Measurements from ENCODE around the gene SORCS2.

DNA sequence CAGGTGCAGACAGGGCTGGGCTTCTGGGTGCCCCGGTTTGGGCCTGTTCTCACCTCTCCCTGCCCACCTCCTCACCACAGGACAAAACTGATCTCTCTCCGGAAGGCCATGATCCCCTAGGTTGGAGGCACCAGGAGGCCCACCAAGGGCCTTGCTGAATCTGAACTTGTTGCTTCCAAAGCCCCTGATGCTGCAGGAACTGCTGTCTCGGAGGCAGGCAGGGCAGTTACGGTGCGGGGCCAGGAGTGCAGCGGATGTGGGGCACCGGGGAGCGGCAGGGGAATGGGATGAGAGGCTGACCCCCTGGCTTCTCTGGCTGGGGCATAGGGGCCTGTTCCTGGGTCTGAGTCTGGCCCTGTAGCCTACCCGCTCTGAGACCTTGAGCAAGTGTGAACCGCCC lies 342.8 kb downstream of the SORCS2 start:
- TF ChIP-seq CTCF (IDR thresholded peaks at IDR 0.05; ENCODE audit: low read depth, low read length): no peak
- TF ChIP-seq POLR2A (IDR thresholded peaks at IDR 0.05; ENCODE audit: extremely low read depth, insufficient read length): no peak
